ENCODE data around the gene NMNAT2.

The NMNAT2 gene

GRCh38 chr1:183233113-183233512 lies 185.1 kb downstream of the NMNAT2 start:
- DNase-seq, result no peak

DNA sequence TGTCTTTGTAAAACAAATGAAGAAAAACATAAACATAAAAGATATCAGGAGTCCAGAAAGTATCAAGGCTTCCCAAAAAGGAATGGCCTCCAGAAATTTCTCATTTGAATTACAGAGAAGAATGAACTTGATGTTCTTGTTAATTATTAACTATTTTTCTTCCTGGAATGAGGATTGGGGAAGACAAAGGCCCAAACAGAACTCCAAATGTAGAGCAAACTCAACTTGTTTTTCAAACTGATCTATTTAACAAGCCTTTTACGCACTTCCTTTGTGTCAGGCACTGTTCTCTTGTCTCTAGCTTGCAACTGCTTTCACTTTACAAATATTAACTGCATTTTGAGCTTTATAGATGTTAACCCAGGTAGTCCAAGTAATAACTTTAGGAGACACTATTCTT lies 186.6 kb downstream of the NMNAT2 start:
- DNase-seq, result no peak

- DNase-seq, result no peak
Measured at GRCh38 chr1:183230413-183230812, 187.8 kb downstream of the NMNAT2 start.

GRCh38 chr1:183228347-183229220 lies 189.6 kb downstream of the NMNAT2 start:
- no peak for DNase-seq

GRCh38 chr1:183227422-183228346 lies 190.5 kb downstream of the NMNAT2 start:
- DNase-seq, result peak; percentile 23

DNA sequence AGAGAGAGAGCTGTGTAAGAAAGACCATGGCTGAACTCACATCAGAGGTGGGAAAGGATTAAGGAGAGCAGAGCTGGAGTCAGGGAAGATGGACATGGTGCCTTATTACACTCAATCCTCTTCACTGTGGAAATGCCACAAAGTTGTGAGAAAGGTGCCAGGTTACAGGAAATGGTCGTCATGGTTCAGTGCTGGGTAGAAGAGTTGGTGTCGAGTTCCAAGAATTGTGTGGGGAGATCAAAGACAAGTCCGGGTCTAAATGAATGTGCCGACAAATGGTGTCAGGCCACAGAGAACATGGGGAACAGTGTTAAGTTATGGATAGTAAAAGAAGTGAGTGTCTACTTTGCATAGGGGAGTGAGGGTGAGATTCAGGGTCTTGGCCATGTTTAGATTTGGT lies 191.2 kb downstream of the NMNAT2 start:
- DNase-seq, result no peak

- DNase-seq, result no peak
Measured at GRCh38 chr1:183226361-183226760, 191.8 kb downstream of the NMNAT2 start.

DNA sequence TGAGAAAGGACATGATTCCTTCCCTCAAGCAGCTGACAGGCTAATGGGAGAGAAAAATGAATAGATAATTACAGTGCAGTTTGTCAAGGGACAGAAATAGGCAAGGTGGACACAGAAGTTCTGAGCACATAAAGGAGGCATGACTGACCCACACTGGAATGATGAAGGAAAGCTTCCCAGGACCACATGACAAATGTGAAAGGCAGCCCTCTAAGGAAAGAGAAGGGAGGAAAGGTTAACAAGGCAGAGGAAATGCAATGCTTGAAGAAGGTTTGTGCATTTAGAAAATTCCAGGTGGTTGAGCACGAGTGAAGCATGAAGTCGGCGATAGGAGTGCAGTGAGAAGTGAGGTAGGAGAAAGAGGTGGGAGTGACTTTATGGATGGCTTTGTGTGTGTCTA lies 194.7 kb downstream of the NMNAT2 start:
- no peak for DNase-seq

DNA sequence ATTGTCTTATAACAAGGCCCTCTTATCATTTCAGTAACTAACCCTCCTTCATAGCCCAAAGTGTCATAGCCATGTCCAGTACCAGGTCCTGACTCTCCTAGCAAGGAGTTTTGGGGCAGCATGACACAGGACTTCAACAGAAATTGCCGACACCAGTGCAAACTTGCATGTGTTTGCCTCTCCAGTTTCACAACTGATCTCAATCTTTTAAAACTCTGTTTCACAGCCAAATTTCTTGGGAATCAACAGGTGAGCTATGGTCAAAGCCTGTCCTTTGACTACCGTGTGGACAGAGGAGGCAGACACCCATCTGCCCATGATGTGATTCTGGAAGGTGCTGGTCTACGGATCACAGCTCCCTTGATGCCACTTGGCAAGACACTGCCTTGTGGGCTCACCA lies 195.3 kb downstream of the NMNAT2 start:
- no peak for DNase-seq

DNA sequence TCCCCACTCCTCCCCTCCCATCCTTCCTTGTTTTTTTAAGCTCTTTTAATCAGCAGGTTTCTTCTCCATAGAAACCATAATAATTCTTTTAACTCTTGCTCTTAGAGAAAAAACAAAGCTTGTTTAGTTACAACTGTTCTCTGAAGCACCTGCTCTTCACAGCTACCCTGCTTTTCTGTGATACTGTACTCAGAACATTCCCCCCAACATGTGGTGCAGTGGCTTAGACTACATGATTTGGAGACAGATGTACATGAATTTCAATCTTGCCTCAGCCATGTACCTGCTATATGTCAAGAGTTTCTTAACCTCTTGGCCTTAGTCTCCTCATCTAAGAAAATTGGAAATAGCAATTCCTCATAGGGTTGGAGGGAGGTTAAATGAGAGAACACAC lies 198.6 kb downstream of the NMNAT2 start:
- DNase-seq, result no peak

DNA sequence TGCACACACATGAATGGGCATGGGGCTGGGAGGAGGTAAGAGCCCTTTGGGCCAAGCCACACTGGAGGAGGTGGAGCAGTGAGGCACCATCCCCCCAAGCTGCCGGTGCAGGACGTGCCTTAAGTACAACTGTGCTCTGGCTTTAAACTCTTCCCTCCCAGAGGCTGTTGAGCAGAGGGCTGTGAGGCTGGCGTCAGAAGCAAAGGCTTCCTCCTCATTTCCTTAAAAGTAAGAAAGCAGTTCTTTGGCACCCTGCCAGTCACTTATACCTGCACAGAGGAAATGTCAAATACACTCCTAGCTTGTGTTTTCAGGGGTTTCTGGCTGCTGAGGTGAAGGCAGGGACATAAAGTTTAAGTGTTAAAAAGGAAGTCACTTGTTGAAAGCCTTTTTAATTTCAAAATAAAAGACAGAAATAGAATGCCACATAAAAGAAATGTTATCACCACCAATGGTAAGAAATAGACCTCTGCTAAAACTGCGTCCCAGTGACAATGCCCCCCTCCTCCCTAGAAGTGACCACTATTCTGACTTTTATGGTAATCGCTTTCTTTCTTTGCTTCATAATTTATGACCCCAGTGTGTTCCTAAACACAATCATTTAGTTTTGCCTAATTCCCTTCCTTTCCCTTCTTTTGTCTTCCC lies 199.1 kb downstream of the NMNAT2 start:
- DNase-seq, result peak; percentile 48

- peak; percentile 9 for DNase-seq
Measured at GRCh38 chr1:183218027-183218618, 200.1 kb downstream of the NMNAT2 start.

GRCh38 chr1:183215936-183216335 lies 202.2 kb downstream of the NMNAT2 start:
- DNase-seq, result no peak

GRCh38 chr1:183215076-183215720 lies 203.0 kb downstream of the NMNAT2 start:
- no peak for DNase-seq

- DNase-seq, result no peak
Measured at GRCh38 chr1:183214021-183214970, 203.9 kb downstream of the NMNAT2 start.

DNA sequence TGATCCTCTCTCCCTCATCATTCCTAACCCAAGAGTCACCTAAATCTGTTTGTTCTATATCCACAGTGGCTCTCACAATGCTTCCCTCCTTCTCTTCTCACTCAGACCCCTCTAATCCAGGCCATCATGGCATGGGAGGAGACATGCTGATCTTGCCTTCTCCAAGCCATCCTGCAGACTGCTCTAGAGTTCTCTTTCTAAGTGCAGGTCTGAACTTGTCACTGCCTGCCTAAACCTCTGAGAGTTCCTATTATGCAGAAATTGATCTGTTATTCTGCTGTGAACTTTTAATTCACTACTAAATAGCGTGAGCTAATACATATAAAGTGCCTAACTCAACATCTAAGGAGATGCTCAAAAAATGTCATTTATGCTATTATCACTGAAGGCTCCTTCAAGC lies 205.3 kb downstream of the NMNAT2 start:
- no peak for DNase-seq

DNA sequence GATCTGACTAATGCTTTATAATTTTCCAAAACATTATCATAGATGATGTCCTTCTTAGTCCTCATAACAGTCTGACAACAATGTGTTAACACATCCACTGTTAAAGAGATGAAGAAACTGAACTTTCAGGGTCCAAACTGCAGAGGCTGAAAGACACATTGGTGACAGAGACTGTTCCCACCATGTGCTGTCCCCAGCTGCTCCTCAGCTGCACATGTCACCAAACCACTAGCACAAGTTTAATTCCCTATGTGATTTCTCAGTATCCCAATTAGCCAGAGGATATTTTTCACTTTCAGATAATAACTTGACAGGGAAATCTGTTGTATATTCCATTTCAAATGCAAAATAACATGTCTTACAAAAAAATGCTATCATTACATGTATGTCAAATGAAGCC lies 207.5 kb downstream of the NMNAT2 start:
- DNase-seq, result no peak

DNA sequence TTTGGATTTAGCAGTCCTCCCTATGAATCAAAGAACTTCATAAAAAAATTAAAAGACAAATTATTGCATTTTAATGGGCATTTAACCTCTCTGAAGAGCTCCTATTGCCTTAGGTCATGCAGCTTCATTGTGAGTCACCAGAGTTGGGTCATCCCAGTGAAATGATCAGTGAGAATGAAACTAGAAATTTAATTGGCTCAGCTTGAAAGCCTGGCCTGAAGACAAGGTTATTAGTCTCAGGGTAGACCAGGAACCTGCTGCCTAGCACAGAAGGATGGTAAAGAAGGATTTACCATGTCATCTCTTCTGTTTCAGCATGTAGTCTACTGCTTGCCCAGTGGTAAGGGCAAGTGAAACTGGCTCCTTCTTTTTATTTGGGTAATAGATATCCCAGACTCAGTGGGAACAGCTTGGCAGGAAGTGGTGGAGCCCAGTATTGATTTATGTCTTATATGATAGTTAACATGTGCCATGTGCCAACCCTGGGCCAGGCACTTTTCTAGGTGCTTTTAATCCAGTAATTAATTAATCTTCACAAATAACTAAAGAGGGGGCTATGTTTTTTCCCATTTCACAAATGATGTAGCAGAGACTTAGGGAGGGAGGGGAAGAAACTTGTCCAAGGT lies 208.5 kb downstream of the NMNAT2 start:
- DNase-seq, result no peak

GRCh38 chr1:183206538-183207122 lies 211.6 kb downstream of the NMNAT2 start:
- DNase-seq, result no peak

DNA sequence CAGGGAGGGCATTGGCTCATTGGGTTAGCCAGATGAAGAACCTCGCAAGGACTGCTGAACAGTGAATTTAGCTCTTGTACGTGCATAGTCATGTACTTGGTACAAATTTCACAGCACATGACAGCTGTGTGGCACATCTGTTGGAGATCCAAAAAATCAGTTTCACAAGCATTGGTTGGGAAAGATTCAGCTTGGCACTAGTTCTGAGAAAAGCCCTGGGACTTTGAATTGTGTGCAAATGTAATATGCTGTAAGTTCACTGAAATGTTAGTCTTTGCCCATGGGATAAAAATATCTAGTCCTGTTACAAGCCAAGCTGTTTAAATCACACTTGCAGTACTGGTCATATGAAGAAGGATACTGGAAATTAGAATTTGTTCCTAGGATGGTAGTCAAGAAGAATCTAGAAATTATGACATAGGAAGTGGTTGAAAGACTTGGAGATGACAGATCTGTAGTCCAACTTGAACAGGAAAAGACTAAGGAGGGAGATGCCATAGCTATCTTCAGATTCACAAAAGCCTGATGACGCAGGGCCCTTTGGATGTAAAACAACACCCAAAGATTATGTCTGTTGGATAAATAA lies 212.9 kb downstream of the NMNAT2 start:
- DNase-seq, result no peak
